IMR-90 (cell line): ENCODE measurements around the gene KLF2. TPM values are rescaled to one million over a fixed set of nuclear protein-coding genes. Genes with fewer than 3 reads are reported as not detected.
A peak's percentile ranks its signal among the peaks of the same experiment; 100 is the strongest.

ENCODE experiments used
- ATAC-seq: fragments of 200-7000 bp; cut with Tn5 transposase; 2 replicates; pipeline ENCODE4 v1.9.1; 2020; ENCODE audit warnings: low read depth, mild to moderate bottlenecking, moderate library complexity
- BruUV-seq: library from RNA; stranded (reverse); fragments of 400-500 nt; replicated peaks from 2 replicates; lab custom pipeline; 2021; lab: Mats Ljungman, UMichigan
- CTCF ChIA-PET: fragments of 300-600 bp; formaldehyde crosslinking; extraction: SDS; loops from one replicate; lab custom pipeline; 2021; ENCODE audit warnings: antibody characterized with exemption; lab: Yijun Ruan, JAX
- POLR2A ChIA-PET: fragments of 300-600 bp; sonication (Branson Sonifier 250); formaldehyde crosslinking; loops from one replicate; lab custom pipeline; 2022; ENCODE audit warnings: antibody characterized with exemption; ENCODE audit not compliant: unreplicated experiment; lab: Charles Lee
- DNase-seq: peaks from one replicate; pipeline ENCODE4 v3.0.0; 2013
- H2AFZ ChIP-seq: replicated peaks from 2 replicates; pipeline ENCODE3; 2013; ENCODE audit warnings: low read length, mild to moderate bottlenecking; ENCODE audit not compliant: poor library complexity
- H2AK5ac ChIP-seq: 2 replicates; pipeline ENCODE4 v1.6.1; 2013; ENCODE audit warnings: low read depth, low read length, inconsistent platforms
- H2AK9ac ChIP-seq: replicated peaks from 2 replicates; pipeline ENCODE3; 2013; ENCODE audit warnings: mild to moderate bottlenecking, low read depth, low read length, moderate library complexity; ENCODE audit not compliant: poor library complexity
- H2BK120ac ChIP-seq: 2 replicates; pipeline ENCODE4 v1.6.1; 2013; ENCODE audit warnings: low read depth, low read length, inconsistent platforms
- H2BK15ac ChIP-seq: 3 replicates; pipeline ENCODE4 v1.6.1; 2013; ENCODE audit warnings: low read depth, low read length, inconsistent platforms
- H2BK20ac ChIP-seq: 2 replicates; pipeline ENCODE4 v1.6.1; 2013; ENCODE audit warnings: low read depth, mild to moderate bottlenecking, inconsistent platforms, low read length, moderate library complexity
- H2BK5ac ChIP-seq: 2 replicates; pipeline ENCODE4 v1.6.1; 2013; ENCODE audit warnings: mild to moderate bottlenecking, low read depth, low read length, inconsistent platforms; ENCODE audit not compliant: poor library complexity, severe bottlenecking
- H3K14ac ChIP-seq: replicated peaks from 2 replicates; pipeline ENCODE4 v1.6.1; 2013; ENCODE audit warnings: low read depth, low read length, inconsistent platforms
- H3K18ac ChIP-seq: 2 replicates; pipeline ENCODE4 v1.6.1; 2013; ENCODE audit warnings: low read depth, low read length, control low read depth
- H3K23ac ChIP-seq: 2 replicates; pipeline ENCODE4 v1.6.1; 2013; ENCODE audit warnings: low read depth, low read length, inconsistent platforms
- H3K27ac ChIP-seq: 2 replicates; pipeline ENCODE4 v1.5.1; 2013; ENCODE audit warnings: mild to moderate bottlenecking, control low read depth, low read length; ENCODE audit not compliant: insufficient read depth
- H3K27me3 ChIP-seq: 2 replicates; pipeline ENCODE4 v1.6.1; 2013; ENCODE audit warnings: low read length; ENCODE audit not compliant: control insufficient read depth, insufficient read depth
- H3K36me3 ChIP-seq: 2 replicates; pipeline ENCODE4 v1.6.1; 2013; ENCODE audit warnings: low read length, mixed read lengths; ENCODE audit not compliant: control insufficient read depth, insufficient read depth
- H3K4ac ChIP-seq: 2 replicates; pipeline ENCODE4 v1.6.1; 2013; ENCODE audit warnings: low read depth, low read length, inconsistent platforms
- H3K4me1 ChIP-seq: 2 replicates; pipeline ENCODE4 v1.6.1; 2013; ENCODE audit warnings: low read length, mixed read lengths; ENCODE audit not compliant: control insufficient read depth, insufficient read depth
- H3K4me2 ChIP-seq: 2 replicates; pipeline ENCODE4 v1.6.1; 2013; ENCODE audit warnings: low read depth, mild to moderate bottlenecking, control low read depth, low read length, moderate library complexity
- H3K4me3 ChIP-seq: 2 replicates; pipeline ENCODE4 v1.5.1; 2013; ENCODE audit warnings: low read depth, mild to moderate bottlenecking, control low read depth, low read length, moderate library complexity; ENCODE audit not compliant: insufficient read depth
- H3K56ac ChIP-seq: 2 replicates; pipeline ENCODE4 v1.6.1; 2013; ENCODE audit warnings: low read length, inconsistent platforms; ENCODE audit not compliant: insufficient read depth; ENCODE audit errors: extremely low read depth
- H3K79me1 ChIP-seq, 2 experiments: 2 replicates each; pipeline ENCODE4 v1.6.1; 2013; ENCODE audit warnings: low read length in 2 of 2, inconsistent platforms in 1 of 2, low read depth in 1 of 2
- H3K9ac ChIP-seq: 2 replicates; pipeline ENCODE4 v1.6.1; 2013; ENCODE audit warnings: low read depth, low read length, control low read depth
- H3K9me1 ChIP-seq: 2 replicates; pipeline ENCODE4 v1.6.1; 2013; ENCODE audit warnings: low read length, inconsistent platforms; ENCODE audit not compliant: insufficient read depth
- H3K9me3 ChIP-seq: 2 replicates; pipeline ENCODE4 v1.6.1; 2013; ENCODE audit warnings: low read length; ENCODE audit not compliant: control insufficient read depth, insufficient read depth
- H4K20me1 ChIP-seq: 2 replicates; pipeline ENCODE4 v1.6.1; 2013; ENCODE audit warnings: low read length, inconsistent platforms; ENCODE audit not compliant: insufficient read depth
- H4K5ac ChIP-seq: 2 replicates; pipeline ENCODE4 v1.6.1; 2013; ENCODE audit warnings: mild to moderate bottlenecking, low read depth, low read length, control low read depth
- H4K8ac ChIP-seq, 2 experiments: 2 replicates each; pipeline ENCODE4 v1.6.1; 2013; ENCODE audit warnings: low read depth in 2 of 2, low read length in 2 of 2, control low read depth in 1 of 2, inconsistent platforms in 1 of 2
- H4K91ac ChIP-seq: 2 replicates; pipeline ENCODE4 v1.6.1; 2013; ENCODE audit warnings: low read depth, low read length, inconsistent platforms; ENCODE audit not compliant: insufficient read depth
- BHLHE40 ChIP-seq: fragments of 150-350 bp; IDR thresholded peaks from 2 replicates; pipeline ENCODE4 v1.6.1; 2016; ENCODE audit warnings: mild to moderate bottlenecking, low read depth, low read length
- CEBPB ChIP-seq: IDR thresholded peaks from 2 replicates; pipeline ENCODE4 v1.6.1; 2012; ENCODE audit warnings: low read depth, low read length, improper control_type of control experiment
- ELK1 ChIP-seq: fragments of 150-350 bp; IDR thresholded peaks from 2 replicates; pipeline ENCODE4 v1.6.1; 2016; ENCODE audit warnings: low read depth, mild to moderate bottlenecking, low read length, moderate library complexity, borderline replicate concordance
- WGBS, 2 experiments: methylation state at CpG; one replicate each; pipeline versions ENCODE4 v1.1.5 to v1.1.7; 2013; ENCODE audit warnings: missing lambda C conversion rate in 2 of 2; ENCODE audit not compliant: insufficient read length in 1 of 2; ENCODE audit errors: extremely low coverage in 2 of 2; 5-methylcytosine and 5-hydroxymethylcytosine counted together
- dilution Hi-C: fragments of 300-500 bp; cut with HindIII; formaldehyde crosslinking; loops from one replicate; pipeline ENCODE4 v1.14.3; 2018; ENCODE audit warnings: low sequenced_read_pairs; ENCODE audit not compliant: unreplicated experiment
- in situ Hi-C: fragments of 300-500 bp; cut with MboI; formaldehyde crosslinking; loops from 3 replicates; pipeline ENCODE4 v1.14.3; 2019; ENCODE audit warnings: low sequenced_read_pairs, inconsistent platforms, mixed read lengths
- intact Hi-C: fragments of 100-400 bp; cut with micrococcal nuclease; formaldehyde crosslinking; loops from 2 replicates; pipeline ENCODE4 v1.10.0; 2022
- polyA plus RNA-seq, 3 experiments: library from polyadenylated mRNA; depleted of rRNA; stranded (reverse); fragments of >200 nt; gene quantifications; 2 replicates each; pipeline ENCODE4 v1.2.3, GENCODE V29; 2012; ENCODE audit warnings: low replicate concordance in 1 of 3
- total RNA-seq: library from RNA; depleted of rRNA; stranded (reverse); fragments of >200 nt; gene quantifications from 2 replicates; pipeline ENCODE4 v1.2.3, GENCODE V29; 2012

KLF2 gene
- total and polyA plus RNA-seq, 2 of the 4 experiments (the other 2 are of a cell fraction) = 1.1 to 34.4 TPM

- H4K5ac ChIP-seq = no peak overlapping the region
- H3K9ac ChIP-seq = no peak overlapping the region
- H2AK9ac ChIP-seq = no peak overlapping the region
- 35% methylated on average over 4 of the region's 13 CpGs; no CpG with 5 or more reads in 1 of the 2 experiments for WGBS, 2 experiments
- no peak overlapping the region for H2BK5ac ChIP-seq
- no peak overlapping the region for H2BK120ac ChIP-seq
- H3K27ac ChIP-seq = no peak overlapping the region
- no peak overlapping the region for H2AFZ ChIP-seq
- H3K36me3 ChIP-seq = peaks cover 6% of the 10 kb centered on the region; the same call in 1 of the 2 replicates
- H3K9me3 ChIP-seq = no peaks in the 10 kb centered on the region
- no peaks in the 10 kb centered on the region for H3K27me3 ChIP-seq
- H4K91ac ChIP-seq = no peak overlapping the region
- H3K18ac ChIP-seq = no peak overlapping the region
- ChIA-PET CTCF (interaction anchor here (0.6 kb wide), 1 partner anchor 48 kb away, joined by 3 read pairs; no protein-coding TSS in a partner anchor), POLR2A (interaction anchor here (0.7 kb wide), 1 partner anchor 36 kb away, joined by 3 read pairs; the partner anchor contains the start of gene KLF2)
- in situ Hi-C loops (no loop called here), dilution Hi-C loops (no loop called here), intact Hi-C loops (no loop called here)
- no peaks in the 10 kb centered on the region for H3K9me1 ChIP-seq
- H3K4me3 ChIP-seq = no peak overlapping the region
- no peak overlapping the region for H3K23ac ChIP-seq
- no peak for ATAC-seq
- H3K4me2 ChIP-seq = no peak overlapping the region
- H4K8ac ChIP-seq = no peak overlapping the region
- no peak overlapping the region for H2AK5ac ChIP-seq
- BruUV-seq = no TSS peak
- H3K4ac ChIP-seq = no peak overlapping the region
- H3K56ac ChIP-seq = no peak overlapping the region
- H2BK15ac ChIP-seq = no peak overlapping the region
- no peaks in the 10 kb centered on the region for H3K4me1 ChIP-seq
- TF ChIP-seq BHLHE40 (no peak), ELK1 (no peak), CEBPB (0 out of 2 replicates have a peak, but pooled peaks have one; percentile 27)
- no peaks in the 10 kb centered on the region for H3K79me1 ChIP-seq
- no peak for DNase-seq
- no peak overlapping the region for H3K14ac ChIP-seq
- H2BK20ac ChIP-seq = no peak overlapping the region
- no peaks in the 10 kb centered on the region for H4K20me1 ChIP-seq
These were observed 36.6 kb downstream of the KLF2 start for GRCh38 chr19:16361254-16361653.
